Breast epithelium (tissue), 4 donors: Measurements from ENCODE around the gene SH2D7. TPM values are rescaled to one million over a fixed set of nuclear protein-coding genes. Genes with fewer than 3 reads are reported as not detected.

Experiments
- DNase-seq, 2 donors: peaks; one replicate each; pipeline ENCODE4 v3.0.0-alpha.2; 2019; ENCODE audit warnings: low spot score in 2 of 2
- H3K27ac ChIP-seq, 2 donors: fragments of 200-600 bp; sonication (generic) in 1 of 2; one replicate each; pipeline ENCODE4 v1.5.1; 2016 to 2019; ENCODE audit warnings: mild to moderate bottlenecking in 1 of 2
- H3K27me3 ChIP-seq, 2 donors: fragments of 200-600 bp; sonication (generic) in 1 of 2; one replicate each; pipeline versions ENCODE4 v1.5.1 to v1.6.0; 2017 to 2019; ENCODE audit warnings: control low read depth in 1 of 2, mild to moderate bottlenecking in 1 of 2
- H3K36me3 ChIP-seq: fragments of 200-600 bp; one replicate; pipeline ENCODE4 v1.5.1; 2019
- H3K4me1 ChIP-seq, 2 donors: fragments of 200-600 bp; sonication (generic); one replicate each; pipeline ENCODE4 v1.5.1; 2016 to 2019; ENCODE audit warnings: control low read depth in 1 of 2
- H3K4me3 ChIP-seq, 3 donors: fragments of 200-600 bp; sonication (generic); 1 replicate in 2 of 3; 2 replicates in 1 of 3; pipeline ENCODE4 v1.5.1; 2016 to 2019; ENCODE audit warnings: mild to moderate bottlenecking in 3 of 3, moderate library complexity in 2 of 3
- H3K9me3 ChIP-seq, 2 donors: fragments of 200-600 bp; sonication (generic) in 1 of 2; one replicate each; pipeline ENCODE4 v1.5.1; 2016 to 2019; ENCODE audit warnings: control low read depth in 1 of 2
- CTCF ChIP-seq, 3 donors: fragments of 450-650 bp; IDR thresholded peaks; one replicate each; pipeline ENCODE4 v1.5.1; 2016 to 2017; ENCODE audit warnings: antibody characterized with exemption in 3 of 3, mild to moderate bottlenecking in 3 of 3, moderate library complexity in 3 of 3
- POLR2A ChIP-seq: fragments of 450-650 bp; IDR thresholded peaks from one replicate; pipeline ENCODE4 v1.6.1; 2016; ENCODE audit warnings: antibody characterized with exemption, mild to moderate bottlenecking, moderate library complexity
- POLR2AphosphoS5 ChIP-seq, 3 donors: sonication (generic); formaldehyde crosslinking; IDR thresholded peaks; one replicate each; pipeline ENCODE4 v1.6.1; 2017; ENCODE audit warnings: antibody characterized with exemption in 3 of 3
- intact Hi-C: fragments of 100-400 bp; cut with DNase I; formaldehyde crosslinking; loops from one replicate; pipeline ENCODE4 v1.15.1; 2023; ENCODE audit warnings: low total_unique reads
- total RNA-seq, 3 donors: library from RNA; depleted of rRNA; stranded (reverse); fragments of >200 nt; gene quantifications; one replicate each; pipeline ENCODE4 v1.1.0, GENCODE V29; 2016

Gene SH2D7
- not detected for total RNA-seq

GRCh38 chr15:78092261-78093041 lies at the start of gene SH2D7:
TSS of gene SH2D7 (plus strand) at chr15:78092561. CDS start at chr15:78092585, 24 bp downstream.
- no peak for DNase-seq
- H3K27ac ChIP-seq: no peak within 1 kb of the TSS

DNA sequence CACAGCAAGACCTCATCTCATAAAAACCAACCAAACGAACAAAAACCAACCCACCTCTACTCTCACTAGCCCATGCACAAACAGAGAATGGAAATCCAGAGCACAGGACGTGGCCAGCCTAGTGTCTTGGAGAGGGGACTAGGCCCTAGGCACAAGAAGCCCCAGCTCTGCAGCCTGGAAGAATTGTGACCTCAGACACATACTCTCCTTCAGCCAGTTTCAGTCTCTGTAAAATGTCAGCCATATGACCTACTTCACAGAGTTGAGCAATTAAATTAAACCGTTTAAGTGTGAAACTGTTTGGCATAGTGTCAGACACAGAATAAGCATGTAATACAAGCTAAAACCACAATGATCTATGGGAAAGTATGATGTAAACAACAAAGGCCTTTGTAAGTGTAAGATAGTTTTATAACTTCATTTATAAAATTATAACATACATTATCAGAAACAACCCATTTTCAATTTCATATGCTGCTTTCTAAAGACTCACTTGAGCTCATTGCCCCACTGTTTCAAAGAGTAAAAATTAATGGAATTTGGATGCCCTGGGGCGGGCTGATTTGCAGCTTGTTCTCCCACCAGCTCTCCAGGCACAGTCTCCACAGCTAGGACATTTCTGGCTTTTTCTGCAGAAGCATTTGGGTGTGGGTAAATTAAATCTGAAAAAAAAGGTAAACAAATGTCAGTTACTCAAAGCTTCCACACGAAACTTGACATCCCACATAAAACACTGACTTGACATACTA lies 47.8 kb upstream of the SH2D7 start:
- DNase-seq: no peak
- Histone ChIP-seq H3K9me3 (no peaks in the 10 kb centered on the region), H3K4me3 (no peak overlapping the region), H3K27ac (peak overlapping the region in 1 of 2 donors; percentile 45), H3K36me3 (no peaks in the 10 kb centered on the region), H3K27me3 (no peaks in the 10 kb centered on the region), H3K4me1 (peaks cover 6 to 7% of the 10 kb centered on the region in 2 donors)
- intact Hi-C loops: loop anchor here (5.0 kb wide), 1 partner anchor 262 kb away; no protein-coding TSS in a partner anchor
- TF ChIP-seq POLR2A (no peak), CTCF (IDR thresholded peaks at IDR 0.05) (no peak), POLR2AphosphoS5 (IDR thresholded peaks at IDR 0.05) (no peak)

More at GRCh38 chr15:78092261-78093041, at the start of gene SH2D7:
- H3K9me3 ChIP-seq: no peaks in the 10 kb centered on the region
- no peak for TF ChIP-seq POLR2A
- TF ChIP-seq POLR2AphosphoS5 (IDR thresholded peaks at IDR 0.05): no peak
- TF ChIP-seq CTCF (IDR thresholded peaks at IDR 0.05): no peak
- no peak within 1 kb of the TSS for H3K4me3 ChIP-seq
- no peaks in the 10 kb centered on the region for H3K27me3 ChIP-seq
- H3K4me1 ChIP-seq: no peaks in the 10 kb centered on the region
- intact Hi-C loops: no loop called here
- H3K36me3 ChIP-seq: no peaks in the 10 kb centered on the region

- Histone ChIP-seq H3K4me3 (no peak overlapping the region), H3K9me3 (no peaks in the 10 kb centered on the region), H3K27ac (no peak overlapping the region), H3K4me1 (peaks cover 6 to 7% of the 10 kb centered on the region in 2 donors), H3K27me3 (no peaks in the 10 kb centered on the region), H3K36me3 (no peaks in the 10 kb centered on the region)
- DNase-seq: no peak
- intact Hi-C loops: loop anchor here (5.0 kb wide), 1 partner anchor 263 kb away; no protein-coding TSS in a partner anchor
- TF ChIP-seq CTCF (IDR thresholded peaks at IDR 0.05): no peak
- TF ChIP-seq POLR2A: no peak
- TF ChIP-seq POLR2AphosphoS5 (IDR thresholded peaks at IDR 0.05): no peak
These were observed 47.2 kb upstream of the SH2D7 start for GRCh38 chr15:78045189-78045588.

DNA sequence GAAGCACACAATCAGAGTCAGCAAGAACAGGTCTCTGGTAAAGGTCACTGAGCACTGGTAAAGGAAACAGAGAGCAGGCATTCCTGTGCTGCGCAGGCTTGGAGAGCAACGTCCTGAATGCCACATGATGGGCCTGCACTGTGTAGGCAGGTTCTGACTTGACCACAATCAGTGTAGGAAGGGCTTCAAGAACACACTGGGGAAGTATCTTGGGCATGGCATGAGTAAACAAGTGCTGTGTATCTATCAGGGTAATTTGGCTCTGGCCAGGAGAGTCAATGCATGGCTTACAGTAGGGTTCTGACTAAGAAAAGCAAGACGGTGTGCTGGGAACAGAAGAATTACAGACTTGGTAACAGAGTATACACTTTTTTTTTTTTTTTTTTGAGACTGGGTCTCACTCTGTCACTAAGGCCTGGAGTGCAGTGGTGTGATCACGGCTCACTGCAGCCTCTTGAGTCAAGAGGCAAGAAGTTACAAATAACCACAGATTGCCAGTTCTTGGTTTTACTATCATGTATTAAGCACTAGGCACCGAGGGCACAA lies 45.5 kb upstream of the SH2D7 start:
- intact Hi-C loops: loop anchor here (5.0 kb wide), 1 partner anchor 265 kb away; no protein-coding TSS in a partner anchor
- Histone ChIP-seq H3K27me3 (no peaks in the 10 kb centered on the region), H3K4me1 (peaks cover 6 to 7% of the 10 kb centered on the region in 2 donors), H3K36me3 (no peaks in the 10 kb centered on the region), H3K27ac (peak overlapping the region; percentile 67 to 83), H3K4me3 (no peak overlapping the region), H3K9me3 (no peaks in the 10 kb centered on the region)
- TF ChIP-seq POLR2A: no peak
- TF ChIP-seq CTCF (IDR thresholded peaks at IDR 0.05): no peak
- no peak for TF ChIP-seq POLR2AphosphoS5 (IDR thresholded peaks at IDR 0.05)
- DNase-seq: no peak
